Naive B cell (primary cell): ENCODE results near the gene TEX52. TPM values are rescaled to one million over a fixed set of nuclear protein-coding genes. Genes with fewer than 3 reads are reported as not detected.
"Not testable (repeated sequence)": the region's sequence is repeated elsewhere in the genome, so short reads cannot be mapped to it uniquely, and the experiment has no call there.

Experiments
- ATAC-seq, 2 donors: fragments of 150-1000 bp; cut with Tn5 transposase; 2 replicates each; pipeline ENCODE4 v1.10.0; 2021; ENCODE audit warnings: low read depth in 2 of 2, mild to moderate bottlenecking in 2 of 2, moderate library complexity in 2 of 2
- DNase-seq: peaks from one replicate; pipeline ENCODE4 v3.0.0; 2022
- H3K27ac Mint-ChIP-seq, 6 donors: one replicate each; pipeline ENCODE4 v1.8.0; 2020 to 2022; ENCODE audit warnings: mild to moderate bottlenecking in 6 of 6, mixed read lengths in 6 of 6, moderate library complexity in 5 of 6, inconsistent platforms in 2 of 6
- H3K27me3 Mint-ChIP-seq, 3 donors: one replicate each; pipeline ENCODE4 v1.8.0; 2021 to 2022; ENCODE audit warnings: mixed read lengths in 3 of 3, mild to moderate bottlenecking in 1 of 3
- H3K36me3 Mint-ChIP-seq, 2 donors: one replicate each; pipeline ENCODE4 v1.8.0; 2020 to 2022; ENCODE audit warnings: mixed read lengths in 2 of 2, inconsistent platforms in 1 of 2, mild to moderate bottlenecking in 1 of 2
- H3K4me1 Mint-ChIP-seq, 3 donors: one replicate each; pipeline ENCODE4 v1.8.0; 2020 to 2022; ENCODE audit warnings: mixed read lengths in 3 of 3, inconsistent platforms in 1 of 3, mild to moderate bottlenecking in 1 of 3, moderate library complexity in 1 of 3
- H3K4me3 Mint-ChIP-seq, 8 donors: one replicate each; pipeline ENCODE4 v1.8.0; 2020 to 2022; ENCODE audit warnings: mild to moderate bottlenecking in 8 of 8, mixed read lengths in 8 of 8, moderate library complexity in 8 of 8, inconsistent platforms in 2 of 8
- H3K9me3 Mint-ChIP-seq, 7 donors: one replicate each; pipeline ENCODE4 v1.8.0; 2020 to 2022; ENCODE audit warnings: mixed read lengths in 7 of 7, mild to moderate bottlenecking in 5 of 7, inconsistent platforms in 2 of 7, moderate library complexity in 1 of 7
- polyA plus RNA-seq, 6 donors: library from polyadenylated mRNA; unstranded; fragments of 300-500 nt; fragmentation: Illumina TruSeq; gene quantifications; one replicate each; pipeline ENCODE4 v1.2.3, GENCODE V29; 2021; ENCODE audit warnings: low read depth in 6 of 6

Gene TEX52
- polyA plus RNA-seq, 6 donors from 2014 or later: not detected

GRCh38 chr12:2886768-2887450, 30.1 kb upstream of the TEX52 start:
- ATAC-seq (no peak), DNase-seq (no peak)
- peak overlapping the region in 1 of 6 donors; percentile 79 for H3K27ac Mint-ChIP-seq
- H3K36me3 Mint-ChIP-seq: no peaks in the 10 kb centered on the region
- H3K4me3 Mint-ChIP-seq: peak overlapping the region in 1 of 8 donors; percentile 39
- H3K9me3 Mint-ChIP-seq: no peaks in the 10 kb centered on the region
- H3K4me1 Mint-ChIP-seq: peaks cover 32 to 39% (median 37%) of the 10 kb centered on the region in 3 donors
- H3K27me3 Mint-ChIP-seq: no peaks in the 10 kb centered on the region

DNA sequence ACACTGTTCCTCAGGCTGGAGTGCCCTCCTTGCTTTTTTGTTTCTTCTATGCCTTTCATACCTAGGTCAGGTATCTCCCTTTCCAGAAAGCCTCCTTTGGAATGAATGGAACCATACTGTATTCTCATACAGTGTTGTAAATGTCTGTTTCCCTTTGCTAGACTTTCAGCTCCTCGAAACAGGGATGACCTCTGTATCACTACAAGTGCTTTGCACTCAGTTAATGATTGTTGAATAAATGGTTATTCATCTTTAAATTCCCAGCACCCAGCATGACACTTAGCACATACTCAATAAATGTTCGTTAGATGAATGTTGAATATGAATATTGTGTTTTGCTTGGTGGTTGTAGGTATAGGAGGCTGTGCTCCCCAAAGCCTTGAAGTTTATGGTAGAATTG, 28.0 kb upstream of the TEX52 start:
- DNase-seq (no peak), ATAC-seq (no peak)
- H3K4me1 Mint-ChIP-seq: peaks cover 21 to 29% (median 28%) of the 10 kb centered on the region in 3 donors
- H3K36me3 Mint-ChIP-seq: no peaks in the 10 kb centered on the region
- H3K9me3 Mint-ChIP-seq: no peaks in the 10 kb centered on the region
- peak overlapping the region in 2 of 8 donors; percentile 6 to 51 for H3K4me3 Mint-ChIP-seq
- no peaks in the 10 kb centered on the region for H3K27me3 Mint-ChIP-seq
- H3K27ac Mint-ChIP-seq: peak overlapping the region in 3 of 6 donors; percentile 84 to 88 (median 88)

- Mint-ChIP-seq H3K36me3 (no peaks in the 10 kb centered on the region), H3K27me3 (no peaks in the 10 kb centered on the region), H3K4me3 (peak overlapping the region in 1 of 8 donors; percentile 63), H3K9me3 (no peaks in the 10 kb centered on the region), H3K4me1 (peaks cover 27 to 33% (median 28%) of the 10 kb centered on the region in 3 donors), H3K27ac (no peak overlapping the region)
- ATAC-seq (no peak), DNase-seq (no peak)
Observed at GRCh38 chr12:2879853-2880252, 23.0 kb upstream of the TEX52 start.

DNA sequence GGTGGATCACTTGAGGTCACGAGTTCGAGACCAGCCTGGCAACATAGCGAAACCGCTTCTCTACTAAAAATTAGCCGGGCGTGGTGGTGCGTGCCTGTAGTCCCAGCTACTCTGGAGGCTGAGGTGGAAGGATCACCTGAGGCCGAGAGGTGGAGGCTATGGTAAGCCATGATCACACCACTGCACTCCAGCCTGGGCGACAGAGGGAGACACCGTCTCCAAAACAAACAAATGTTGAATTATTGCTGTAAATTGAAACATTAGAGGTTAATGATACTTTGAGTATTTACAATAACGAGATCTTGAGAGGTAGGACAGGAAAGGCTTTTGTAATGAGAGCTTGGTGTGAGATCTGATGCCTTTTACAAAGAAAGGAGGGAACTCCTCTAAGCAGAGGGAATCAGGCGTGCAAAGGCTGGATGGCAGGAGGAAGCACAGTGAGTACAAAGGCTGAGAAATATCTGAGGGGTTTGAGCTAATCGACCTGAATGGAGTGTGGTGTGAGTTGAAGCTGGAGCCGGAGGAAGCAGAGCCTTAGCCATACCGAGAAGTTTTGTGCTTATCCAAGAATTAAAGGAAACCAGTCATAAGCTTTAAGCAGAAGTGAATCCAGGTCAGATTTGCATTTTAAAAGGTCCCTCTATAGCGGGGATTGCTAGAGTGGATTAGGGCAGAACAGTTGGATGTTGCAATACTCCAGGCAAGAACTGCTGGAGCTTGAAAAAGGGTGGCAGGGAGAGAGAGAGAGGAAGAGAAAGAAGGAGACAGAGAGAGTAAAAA, 21.3 kb upstream of the TEX52 start:
- Mint-ChIP-seq H3K4me1 (peaks cover 15 to 28% (median 24%) of the 10 kb centered on the region in 3 donors), H3K4me3 (peak overlapping the region; percentile 86 to 99 (median 95)), H3K36me3 (no peaks in the 10 kb centered on the region), H3K9me3 (no peaks in the 10 kb centered on the region), H3K27me3 (no peaks in the 10 kb centered on the region), H3K27ac (peak overlapping the region; percentile 64 to 98 (median 96))
- DNase-seq: peak; percentile 53
- peak; percentile 71 to 75 for ATAC-seq

DNA sequence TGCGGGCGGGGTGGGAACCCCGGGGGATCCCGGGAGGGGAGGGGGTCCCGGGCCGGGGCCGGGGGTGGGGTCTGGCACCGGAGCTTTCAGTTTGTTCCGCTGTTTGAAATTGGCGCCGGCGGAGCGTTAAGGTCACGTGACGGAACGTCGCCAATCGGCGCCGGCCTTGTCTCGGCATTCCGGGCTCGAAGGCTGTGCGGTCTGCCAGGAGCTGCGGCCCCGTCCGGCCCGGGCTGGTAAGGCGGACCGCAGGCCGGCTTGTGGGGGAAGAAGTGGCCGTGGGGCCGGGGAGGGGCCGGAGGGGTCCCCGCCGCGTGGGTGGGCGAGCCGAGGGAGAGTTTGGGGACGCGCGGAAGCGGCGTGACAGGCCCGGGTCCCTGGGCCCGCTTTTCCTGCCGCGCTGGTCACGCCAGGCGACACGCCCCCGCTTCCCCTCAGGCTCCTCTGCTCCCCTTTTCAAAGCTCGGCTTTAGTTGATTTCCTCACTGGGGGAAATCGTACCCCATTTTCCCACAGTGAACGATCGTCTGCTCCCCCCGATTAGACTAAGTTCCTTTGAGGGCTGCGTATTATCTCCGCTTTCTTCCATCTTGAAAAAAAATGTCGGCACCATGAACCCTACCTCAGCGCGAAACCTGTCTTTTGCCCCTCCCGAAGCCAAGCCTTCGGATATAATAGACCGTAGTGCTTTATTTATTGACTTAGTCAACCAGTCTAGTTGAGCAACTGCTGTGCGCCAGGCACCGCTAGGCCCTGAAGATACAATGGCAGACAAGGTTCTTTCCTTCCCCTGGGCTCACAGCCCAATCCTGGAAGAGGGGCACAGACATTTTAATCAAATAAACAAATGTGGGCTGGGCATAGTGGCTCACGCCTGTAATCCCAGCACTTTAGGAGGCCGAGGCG, 20.5 kb upstream of the TEX52 start, which contains the start of the genes FOXM1 and RHNO1:
FOXM1 (minus strand) TSS at position 128 of the 906 bp plus-strand sequence. CDS start 2,696 bp downstream, outside the sequence.
RHNO1 (plus strand) TSS at position 177 of the 906 bp plus-strand sequence. CDS start 8,144 bp downstream, outside the sequence.
- peak; percentile 85 for DNase-seq
- H3K36me3 Mint-ChIP-seq: no peaks in the 10 kb centered on the region
- no peaks in the 10 kb centered on the region for H3K9me3 Mint-ChIP-seq
- H3K4me1 Mint-ChIP-seq: peaks cover 15 to 28% (median 24%) of the 10 kb centered on the region in 3 donors
- peak within 1 kb of the TSS; percentile 85 to 98 (median 96) for H3K27ac Mint-ChIP-seq
- H3K4me3 Mint-ChIP-seq: peak within 1 kb of the TSS; percentile 86 to 99 (median 95)
- H3K27me3 Mint-ChIP-seq: no peaks in the 10 kb centered on the region
- peak; percentile 77 to 80 for ATAC-seq

- H3K4me1 Mint-ChIP-seq: peaks cover 15 to 28% (median 20%) of the 10 kb centered on the region in 3 donors
- no peaks in the 10 kb centered on the region for H3K36me3 Mint-ChIP-seq
- no peaks in the 10 kb centered on the region for H3K9me3 Mint-ChIP-seq
- H3K27ac Mint-ChIP-seq: peak overlapping the region in 5 of 6 donors; percentile 84 to 95 (median 86)
- DNase-seq: no peak
- H3K27me3 Mint-ChIP-seq: no peaks in the 10 kb centered on the region
- ATAC-seq: peak; percentile 28 to 32
- H3K4me3 Mint-ChIP-seq: peak overlapping the region; percentile 44 to 94 (median 88)
Observed at GRCh38 chr12:2876431-2877046, 19.7 kb upstream of the TEX52 start.

- not testable (repeated sequence) for ATAC-seq, H3K27me3 Mint-ChIP-seq, H3K27ac Mint-ChIP-seq, H3K4me1 Mint-ChIP-seq, H3K9me3 Mint-ChIP-seq, H3K4me3 Mint-ChIP-seq, H3K36me3 Mint-ChIP-seq, DNase-seq
Observed at GRCh38 chr12:2868986-2869632, 12.3 kb upstream of the TEX52 start.

DNA sequence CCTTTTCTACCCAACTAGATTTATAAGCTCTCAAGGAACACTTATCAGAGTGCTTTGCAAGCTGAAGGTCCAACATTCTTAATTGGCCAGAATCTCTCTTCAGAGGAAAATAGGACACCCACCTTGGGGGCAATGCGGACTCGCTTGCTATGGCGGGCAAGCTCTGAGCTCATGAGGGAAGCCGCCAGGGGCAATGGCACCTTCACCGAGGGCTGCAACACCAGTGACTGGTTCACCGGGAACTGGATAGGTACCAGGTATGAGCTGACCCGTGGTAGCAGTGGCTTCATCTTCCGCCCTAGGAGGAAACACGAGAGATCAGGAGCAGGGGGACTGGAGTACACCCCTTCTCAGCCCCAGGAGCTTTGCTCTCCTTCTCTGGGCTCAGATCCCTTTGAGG, 7.4 kb upstream of the TEX52 start:
- Mint-ChIP-seq H3K36me3 (no peaks in the 10 kb centered on the region), H3K9me3 (no peaks in the 10 kb centered on the region), H3K27ac (peak overlapping the region in 2 of 6 donors; percentile 3 to 93), H3K4me1 (no peaks in the 10 kb centered on the region), H3K27me3 (no peaks in the 10 kb centered on the region), H3K4me3 (no peak overlapping the region)
- ATAC-seq (no peak), DNase-seq (no peak)

DNA sequence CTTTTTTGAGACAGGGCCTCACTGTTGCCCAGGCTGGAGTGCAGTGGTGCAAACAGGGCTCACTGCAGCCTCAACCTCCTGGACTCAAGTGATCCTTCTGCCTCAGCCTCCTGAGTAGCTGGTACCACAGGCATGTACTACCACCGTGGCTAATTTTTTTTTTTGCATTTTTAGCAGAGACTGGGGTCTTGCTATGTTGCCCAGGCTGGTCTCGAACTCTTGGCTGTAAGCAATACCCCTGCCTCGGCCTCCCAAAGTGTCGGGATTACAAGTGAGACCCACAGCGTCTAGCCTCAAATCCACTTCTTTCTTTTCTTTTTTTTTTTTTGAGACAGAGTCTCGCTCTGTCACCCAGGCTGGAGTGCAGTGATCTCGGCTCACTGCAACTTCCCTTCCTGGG, 6.6 kb upstream of the TEX52 start:
- not testable (repeated sequence) for ATAC-seq, H3K27me3 Mint-ChIP-seq, H3K9me3 Mint-ChIP-seq, H3K4me3 Mint-ChIP-seq, DNase-seq, H3K36me3 Mint-ChIP-seq, H3K4me1 Mint-ChIP-seq
- peak overlapping the region in 1 of 6 donors; percentile 78 for H3K27ac Mint-ChIP-seq

DNA sequence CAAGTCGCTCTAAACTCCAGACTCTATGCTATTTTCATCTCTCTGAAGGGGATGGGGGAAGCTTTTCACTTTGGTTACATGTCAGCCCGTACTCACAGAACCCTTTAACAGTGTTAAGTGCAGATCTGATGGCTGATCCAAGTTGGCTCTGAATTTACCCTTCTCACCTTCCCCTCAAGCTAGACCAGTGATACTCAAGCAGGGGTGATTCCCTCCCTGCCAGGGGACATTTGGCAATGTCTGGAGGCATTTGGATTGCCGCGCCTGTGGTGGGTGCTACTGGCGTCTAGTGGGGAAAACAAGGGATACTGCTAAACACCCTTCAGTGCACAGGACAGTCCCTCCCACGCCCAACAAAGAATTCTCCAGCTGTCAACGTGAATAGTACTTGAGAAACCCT, 6.0 kb upstream of the TEX52 start:
- no peak overlapping the region for H3K27ac Mint-ChIP-seq
- H3K36me3 Mint-ChIP-seq: no peaks in the 10 kb centered on the region
- no peaks in the 10 kb centered on the region for H3K4me1 Mint-ChIP-seq
- H3K27me3 Mint-ChIP-seq: no peaks in the 10 kb centered on the region
- no peak for DNase-seq
- no peak for ATAC-seq
- no peaks in the 10 kb centered on the region for H3K9me3 Mint-ChIP-seq
- H3K4me3 Mint-ChIP-seq: no peak overlapping the region

DNA sequence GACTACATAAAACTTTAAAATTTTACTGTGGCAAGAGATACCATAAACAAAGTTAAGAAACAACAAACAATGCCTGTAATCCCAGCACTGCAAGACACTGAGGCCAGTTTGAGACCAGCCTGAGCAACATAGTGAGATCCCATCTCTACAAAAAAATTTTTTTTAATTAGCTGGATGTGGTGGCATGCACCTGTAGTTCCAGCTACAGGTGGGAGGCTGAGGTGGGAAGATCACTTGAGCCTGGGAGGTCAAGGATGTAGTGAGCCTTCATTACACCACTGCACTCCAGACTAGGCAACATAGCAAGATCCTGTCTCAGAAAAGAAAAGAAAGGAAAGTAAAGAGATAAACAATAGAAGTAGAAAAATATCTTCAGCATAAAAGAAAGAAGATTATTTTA, 3.3 kb upstream of the TEX52 start:
- no peak for ATAC-seq
- H3K4me1 Mint-ChIP-seq: peaks cover 0 to 4% (median 0%) of the 10 kb centered on the region in 3 donors
- peak overlapping the region in 1 of 6 donors; percentile 81 for H3K27ac Mint-ChIP-seq

GRCh38 chr12:2858944-2859421, 2.1 kb upstream of the TEX52 start:
- Mint-ChIP-seq H3K9me3 (no peaks in the 10 kb centered on the region), H3K4me1 (peaks cover 0 to 4% (median 0%) of the 10 kb centered on the region in 3 donors), H3K27me3 (no peaks in the 10 kb centered on the region), H3K27ac (peak overlapping the region in 1 of 6 donors; percentile 14), H3K36me3 (no peaks in the 10 kb centered on the region), H3K4me3 (no peak overlapping the region)
- no peak for ATAC-seq
- no peak for DNase-seq

More for the DNA sequence above, 3.3 kb upstream of the TEX52 start:
- Mint-ChIP-seq H3K27me3 (no peaks in the 10 kb centered on the region), H3K9me3 (no peaks in the 10 kb centered on the region), H3K36me3 (no peaks in the 10 kb centered on the region), H3K4me3 (no peak overlapping the region)
- no peak for DNase-seq
